ENCODE data around the gene C20orf144. TPM values are rescaled to one million over a fixed set of nuclear protein-coding genes. Genes with fewer than 3 reads are reported as not detected.

C20orf144 gene
- total RNA-seq, 1 donor from 2014 or later, result not detected

- H3K4me3 ChIP-seq (ENCODE audit: low read depth, low read length), result no peak overlapping the region
- no peak for DNase-seq (ENCODE audit: low read depth)
- H3K27me3 ChIP-seq (ENCODE audit: control insufficient read depth, insufficient read depth, low read length), result no peaks in the 10 kb centered on the region
- no peak for TF ChIP-seq CTCF (IDR thresholded peaks at IDR 0.05; ENCODE audit: insufficient read depth, low read length, poor library complexity, severe bottlenecking)
- H3K36me3 ChIP-seq (ENCODE audit: control insufficient read depth, insufficient read depth, low read length), result no peaks in the 10 kb centered on the region
Measured at GRCh38 chr20:33681728-33682353, 19.7 kb downstream of the C20orf144 start.

GRCh38 chr20:33684533-33685327 is 22.6 kb downstream of the C20orf144 start:
- Histone ChIP-seq H3K27me3 (ENCODE audit: control insufficient read depth, insufficient read depth, low read length) (no peaks in the 10 kb centered on the region), H3K4me3 (ENCODE audit: low read depth, low read length) (peak overlapping the region; percentile 47), H3K36me3 (ENCODE audit: control insufficient read depth, insufficient read depth, low read length) (no peaks in the 10 kb centered on the region)
- TF ChIP-seq CTCF (IDR thresholded peaks at IDR 0.05; ENCODE audit: insufficient read depth, low read length, poor library complexity, severe bottlenecking), result no peak
- DNase-seq (ENCODE audit: low read depth), result no peak

- DNase-seq (ENCODE audit: low read depth), result no peak
- TF ChIP-seq CTCF (IDR thresholded peaks at IDR 0.05; ENCODE audit: insufficient read depth, low read length, poor library complexity, severe bottlenecking), result no peak
- H3K36me3 ChIP-seq (ENCODE audit: control insufficient read depth, insufficient read depth, low read length), result no peaks in the 10 kb centered on the region
- peak overlapping the region; percentile 47 for H3K4me3 ChIP-seq (ENCODE audit: low read depth, low read length)
- H3K27me3 ChIP-seq (ENCODE audit: control insufficient read depth, insufficient read depth, low read length), result no peaks in the 10 kb centered on the region
Measured at GRCh38 chr20:33685328-33686099, 23.4 kb downstream of the C20orf144 start.

- Histone ChIP-seq H3K4me3 (ENCODE audit: low read depth, low read length) (peak within 1 kb of the TSS; percentile 47), H3K27me3 (ENCODE audit: control insufficient read depth, insufficient read depth, low read length) (no peaks in the 10 kb centered on the region), H3K36me3 (ENCODE audit: control insufficient read depth, insufficient read depth, low read length) (no peaks in the 10 kb centered on the region)
- no peak for DNase-seq (ENCODE audit: low read depth)
- TF ChIP-seq CTCF (IDR thresholded peaks at IDR 0.05; ENCODE audit: insufficient read depth, low read length, poor library complexity, severe bottlenecking), result peak; percentile 32
Measured at GRCh38 chr20:33686100-33686983, 24.2 kb downstream of the C20orf144 start, which contains the start of gene E2F1. TSS of gene E2F1 (minus strand) at chr20:33686385. CDS start at chr20:33686264, 121 bp downstream.

GRCh38 chr20:33686984-33687366 is 24.8 kb downstream of the C20orf144 start:
- Histone ChIP-seq H3K4me3 (ENCODE audit: low read depth, low read length) (no peak overlapping the region), H3K27me3 (ENCODE audit: control insufficient read depth, insufficient read depth, low read length) (no peaks in the 10 kb centered on the region), H3K36me3 (ENCODE audit: control insufficient read depth, insufficient read depth, low read length) (no peaks in the 10 kb centered on the region)
- no peak for TF ChIP-seq CTCF (IDR thresholded peaks at IDR 0.05; ENCODE audit: insufficient read depth, low read length, poor library complexity, severe bottlenecking)
- DNase-seq (ENCODE audit: low read depth), result no peak

Data from kidney epithelial cell (primary cell).